ENCODE results near the gene EIF3L. TPM values are rescaled to one million over a fixed set of nuclear protein-coding genes. Genes with fewer than 3 reads are reported as not detected.

EIF3L gene
- total and polyA plus RNA-seq, 12 donors = 188 to 642 (median 396) TPM

DNA sequence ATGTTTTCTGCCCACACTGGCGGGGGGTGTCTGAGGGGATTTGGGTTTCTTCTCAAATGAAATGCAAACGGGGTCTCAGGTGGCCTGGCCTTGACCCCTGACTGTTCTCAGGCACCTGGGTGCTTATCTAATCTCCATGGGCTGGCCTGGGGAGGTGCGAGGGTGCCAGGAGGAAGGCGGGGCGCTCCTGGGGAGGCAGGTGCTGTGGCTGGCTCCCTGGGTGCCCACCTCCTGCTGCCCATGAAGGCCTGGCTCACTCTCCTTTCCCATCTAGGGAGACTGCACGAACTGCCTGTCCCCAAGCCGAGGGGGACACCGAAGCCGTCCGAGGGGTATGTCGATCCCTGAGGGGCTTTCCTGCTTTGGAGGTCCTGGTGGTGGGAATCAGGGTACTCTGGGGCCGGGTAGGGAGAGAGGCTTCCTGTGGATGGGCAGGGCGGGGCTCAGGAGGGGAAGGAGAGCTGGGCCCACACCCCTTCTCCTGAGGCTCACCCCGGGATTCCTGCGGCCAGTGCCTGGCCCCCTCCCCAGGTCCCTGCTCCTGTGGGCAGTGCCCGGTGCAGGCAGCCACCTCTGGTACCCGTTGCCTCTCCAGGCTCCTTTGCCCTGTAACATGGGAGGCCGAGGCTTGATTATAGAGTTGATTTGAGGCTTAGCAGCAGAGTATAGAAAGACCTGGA lies 75.3 kb downstream of the EIF3L start:
- H3K36me3 ChIP-seq (replicated peaks in 1 of 2) = peaks cover 0 to 39% of the 10 kb centered on the region in 2 donors
- H3K4me3 ChIP-seq = no peak overlapping the region
- TF ChIP-seq CTCF (IDR thresholded peaks at IDR 0.05) (no peak), POLR2A (IDR thresholded peaks at IDR 0.05) (no peak)
- DNase-seq = no peak
- 68 to 94% (median 89%) methylated on average over 3 to 18 of the region's 18 CpGs for WGBS, 4 donors
- no peaks in the 10 kb centered on the region for H3K9me3 ChIP-seq (replicated peaks in 1 of 3)
- no peaks in the 10 kb centered on the region for H3K27me3 ChIP-seq
- intact Hi-C loops (cut with DNase I) = no loop called here
- no peak overlapping the region for H3K27ac ChIP-seq
- H3K4me1 ChIP-seq (replicated peaks in 1 of 2) = no peaks in the 10 kb centered on the region

- Histone ChIP-seq H3K4me1 (replicated peaks in 1 of 2) (no peaks in the 10 kb centered on the region), H3K9me3 (replicated peaks in 1 of 3) (no peaks in the 10 kb centered on the region), H3K36me3 (replicated peaks in 1 of 2) (peaks cover 0 to 39% of the 10 kb centered on the region in 2 donors), H3K27ac (no peak overlapping the region), H3K27me3 (no peaks in the 10 kb centered on the region), H3K4me3 (no peak overlapping the region)
- WGBS, 4 donors = 52 to 73% (median 65%) methylated on average over 2 to 3 of the region's 3 CpGs
- no peak for TF ChIP-seq POLR2A (IDR thresholded peaks at IDR 0.05)
- no peak for TF ChIP-seq CTCF (IDR thresholded peaks at IDR 0.05)
- DNase-seq = no peak
- intact Hi-C loops (cut with DNase I) = no loop called here
Observed at GRCh38 chr22:37925330-37925729, 76.1 kb downstream of the EIF3L start.

- DNase-seq = no peak
- 72 to 96% (median 91%) methylated on average over 4 to 15 of the region's 15 CpGs for WGBS, 4 donors
- no peaks in the 10 kb centered on the region for H3K9me3 ChIP-seq (replicated peaks in 1 of 3)
- H3K27ac ChIP-seq = no peak overlapping the region
- peaks cover 0 to 39% of the 10 kb centered on the region in 2 donors for H3K36me3 ChIP-seq (replicated peaks in 1 of 2)
- intact Hi-C loops (cut with DNase I) = no loop called here
- no peaks in the 10 kb centered on the region for H3K27me3 ChIP-seq
- H3K4me3 ChIP-seq = no peak overlapping the region
- TF ChIP-seq CTCF (IDR thresholded peaks at IDR 0.05) (no peak), POLR2A (IDR thresholded peaks at IDR 0.05) (no peak)
- no peaks in the 10 kb centered on the region for H3K4me1 ChIP-seq (replicated peaks in 1 of 2)
Observed at GRCh38 chr22:37925767-37926166, 76.5 kb downstream of the EIF3L start.

GRCh38 chr22:37926358-37926757 lies 77.1 kb downstream of the EIF3L start:
- peaks cover 0 to 39% of the 10 kb centered on the region in 2 donors for H3K36me3 ChIP-seq (replicated peaks in 1 of 2)

More at GRCh38 chr22:37926358-37926757, 77.1 kb downstream of the EIF3L start:
- Histone ChIP-seq H3K4me1 (replicated peaks in 1 of 2) (no peaks in the 10 kb centered on the region), H3K4me3 (no peak overlapping the region), H3K27ac (no peak overlapping the region), H3K27me3 (no peaks in the 10 kb centered on the region), H3K9me3 (replicated peaks in 1 of 3) (no peaks in the 10 kb centered on the region)
- TF ChIP-seq POLR2A (IDR thresholded peaks at IDR 0.05) = no peak
- no peak for TF ChIP-seq CTCF (IDR thresholded peaks at IDR 0.05)
- intact Hi-C loops (cut with DNase I) = no loop called here
- WGBS, 4 donors = 86 to 95% (median 91%) methylated on average over 6 to 7 of the region's 7 CpGs
- no peak for DNase-seq

Data from adrenal gland (tissue), 12 donors.